ENCODE data around the gene EN2. TPM values are rescaled to one million over a fixed set of nuclear protein-coding genes. Genes with fewer than 3 reads are reported as not detected.

EN2 gene
- total and polyA plus RNA-seq, 10 of the 15 experiments (the other 5 are each of a cell fraction or from before 2014, with no cell fraction given): not detected

GRCh38 chr7:155455132-155455693 lies 2.7 kb upstream of the EN2 start:
- intact Hi-C loops (cut with micrococcal nuclease; ENCODE audit: unreplicated experiment): no loop called here
- FAIRE-seq (no peak), ATAC-seq (no peak)
- TF ChIP-seq, protein P1, sequence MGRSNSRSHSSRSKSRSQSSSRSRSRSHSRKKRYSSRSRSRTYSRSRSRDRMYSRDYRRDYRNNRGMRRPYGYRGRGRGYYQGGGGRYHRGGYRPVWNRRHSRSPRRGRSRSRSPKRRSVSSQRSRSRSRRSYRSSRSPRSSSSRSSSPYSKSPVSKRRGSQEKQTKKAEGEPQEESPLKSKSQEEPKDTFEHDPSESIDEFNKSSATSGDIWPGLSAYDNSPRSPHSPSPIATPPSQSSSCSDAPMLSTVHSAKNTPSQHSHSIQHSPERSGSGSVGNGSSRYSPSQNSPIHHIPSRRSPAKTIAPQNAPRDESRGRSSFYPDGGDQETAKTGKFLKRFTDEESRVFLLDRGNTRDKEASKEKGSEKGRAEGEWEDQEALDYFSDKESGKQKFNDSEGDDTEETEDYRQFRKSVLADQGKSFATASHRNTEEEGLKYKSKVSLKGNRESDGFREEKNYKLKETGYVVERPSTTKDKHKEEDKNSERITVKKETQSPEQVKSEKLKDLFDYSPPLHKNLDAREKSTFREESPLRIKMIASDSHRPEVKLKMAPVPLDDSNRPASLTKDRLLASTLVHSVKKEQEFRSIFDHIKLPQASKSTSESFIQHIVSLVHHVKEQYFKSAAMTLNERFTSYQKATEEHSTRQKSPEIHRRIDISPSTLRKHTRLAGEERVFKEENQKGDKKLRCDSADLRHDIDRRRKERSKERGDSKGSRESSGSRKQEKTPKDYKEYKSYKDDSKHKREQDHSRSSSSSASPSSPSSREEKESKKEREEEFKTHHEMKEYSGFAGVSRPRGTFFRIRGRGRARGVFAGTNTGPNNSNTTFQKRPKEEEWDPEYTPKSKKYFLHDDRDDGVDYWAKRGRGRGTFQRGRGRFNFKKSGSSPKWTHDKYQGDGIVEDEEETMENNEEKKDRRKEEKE (IDR thresholded peaks at IDR 0.05): no peak
- TF ChIP-seq HCFC1 (IDR thresholded peaks at IDR 0.05; ENCODE audit: low read length) (no peak), CBX5 (IDR thresholded peaks at IDR 0.05; ENCODE audit: low read depth) (no peak), NRF1 (conservative IDR thresholded peaks at IDR 0.05; ENCODE audit: low read depth, low read length) (no peak), TAF1 (IDR thresholded peaks at IDR 0.05; ENCODE audit: borderline replicate concordance, low read depth, low read length) (no peak), NBN (IDR thresholded peaks at IDR 0.05) (no peak), ZNF274 (IDR thresholded peaks at IDR 0.05; ENCODE audit: insufficient read depth, insufficient read length) (no peak), RELA (IDR thresholded peaks at IDR 0.05; ENCODE audit: borderline replicate concordance, partially characterized antibody) (no peak), CHD1 (IDR thresholded peaks at IDR 0.05; ENCODE audit: low read depth, low read length) (no peak), HDAC6 (IDR thresholded peaks at IDR 0.05; ENCODE audit: unreplicated experiment) (no peak), BACH1 (IDR thresholded peaks at IDR 0.05; ENCODE audit: borderline replicate concordance) (no peak), BHLHE40 (IDR thresholded peaks at IDR 0.05; ENCODE audit: borderline replicate concordance in 1 of 2, low read depth in 2 of 2, low read length in 1 of 2) (no peak), IKZF1 (conservative IDR thresholded peaks at IDR 0.05) (no peak), STAT1 (conservative IDR thresholded peaks at IDR 0.05) (no peak), CTCF (IDR thresholded peaks at IDR 0.05 in 2 of 3, conservative IDR thresholded peaks at IDR 0.05 in 1 of 3; ENCODE audit: control insufficient read depth in 2 of 3, extremely low read depth in 1 of 3, insufficient read depth in 1 of 3, low read depth in 3 of 3, low read length in 3 of 3) (no peak)
- TF ChIP-seq, protein P2, sequence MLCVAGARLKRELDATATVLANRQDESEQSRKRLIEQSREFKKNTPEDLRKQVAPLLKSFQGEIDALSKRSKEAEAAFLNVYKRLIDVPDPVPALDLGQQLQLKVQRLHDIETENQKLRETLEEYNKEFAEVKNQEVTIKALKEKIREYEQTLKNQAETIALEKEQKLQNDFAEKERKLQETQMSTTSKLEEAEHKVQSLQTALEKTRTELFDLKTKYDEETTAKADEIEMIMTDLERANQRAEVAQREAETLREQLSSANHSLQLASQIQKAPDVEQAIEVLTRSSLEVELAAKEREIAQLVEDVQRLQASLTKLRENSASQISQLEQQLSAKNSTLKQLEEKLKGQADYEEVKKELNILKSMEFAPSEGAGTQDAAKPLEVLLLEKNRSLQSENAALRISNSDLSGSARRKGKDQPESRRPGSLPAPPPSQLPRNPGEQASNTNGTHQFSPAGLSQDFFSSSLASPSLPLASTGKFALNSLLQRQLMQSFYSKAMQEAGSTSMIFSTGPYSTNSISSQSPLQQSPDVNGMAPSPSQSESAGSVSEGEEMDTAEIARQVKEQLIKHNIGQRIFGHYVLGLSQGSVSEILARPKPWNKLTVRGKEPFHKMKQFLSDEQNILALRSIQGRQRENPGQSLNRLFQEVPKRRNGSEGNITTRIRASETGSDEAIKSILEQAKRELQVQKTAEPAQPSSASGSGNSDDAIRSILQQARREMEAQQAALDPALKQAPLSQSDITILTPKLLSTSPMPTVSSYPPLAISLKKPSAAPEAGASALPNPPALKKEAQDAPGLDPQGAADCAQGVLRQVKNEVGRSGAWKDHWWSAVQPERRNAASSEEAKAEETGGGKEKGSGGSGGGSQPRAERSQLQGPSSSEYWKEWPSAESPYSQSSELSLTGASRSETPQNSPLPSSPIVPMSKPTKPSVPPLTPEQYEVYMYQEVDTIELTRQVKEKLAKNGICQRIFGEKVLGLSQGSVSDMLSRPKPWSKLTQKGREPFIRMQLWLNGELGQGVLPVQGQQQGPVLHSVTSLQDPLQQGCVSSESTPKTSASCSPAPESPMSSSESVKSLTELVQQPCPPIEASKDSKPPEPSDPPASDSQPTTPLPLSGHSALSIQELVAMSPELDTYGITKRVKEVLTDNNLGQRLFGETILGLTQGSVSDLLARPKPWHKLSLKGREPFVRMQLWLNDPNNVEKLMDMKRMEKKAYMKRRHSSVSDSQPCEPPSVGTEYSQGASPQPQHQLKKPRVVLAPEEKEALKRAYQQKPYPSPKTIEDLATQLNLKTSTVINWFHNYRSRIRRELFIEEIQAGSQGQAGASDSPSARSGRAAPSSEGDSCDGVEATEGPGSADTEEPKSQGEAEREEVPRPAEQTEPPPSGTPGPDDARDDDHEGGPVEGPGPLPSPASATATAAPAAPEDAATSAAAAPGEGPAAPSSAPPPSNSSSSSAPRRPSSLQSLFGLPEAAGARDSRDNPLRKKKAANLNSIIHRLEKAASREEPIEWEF (IDR thresholded peaks at IDR 0.05; ENCODE audit: insufficient replicate concordance, low read depth, low read length): no peak

More at GRCh38 chr7:155455132-155455693, 2.7 kb upstream of the EN2 start:
- ChIA-PET RAD21 (ENCODE audit: unreplicated experiment) (no interaction called here), POLR2A (no interaction called here), SMC1A (ENCODE audit: uncharacterized antibody, unreplicated experiment) (no interaction called here), CTCF (no interaction called here)
- in situ Hi-C loops (cut with MboI): no loop called here
- Histone ChIP-seq H3K4me1 (ENCODE audit: control insufficient read depth, insufficient read depth, low read length) (no peaks in the 10 kb centered on the region), H3K9ac (ENCODE audit: control insufficient read depth, insufficient read depth, low read length) (no peak overlapping the region), H2AFZ (ENCODE audit: control insufficient read depth, low read depth, low read length) (no peak overlapping the region), H3K36me3 (ENCODE audit: control insufficient read depth in 2 of 2, insufficient read depth in 2 of 2, low read length in 1 of 2) (no peaks in the 10 kb centered on the region), H3K4me3 (no peak overlapping the region), H4K20me1 (ENCODE audit: control insufficient read depth, insufficient read depth) (no peaks in the 10 kb centered on the region), H3K79me2 (ENCODE audit: control insufficient read depth, insufficient read depth, low read length) (no peaks in the 10 kb centered on the region), H3K9me3 (replicated peaks; ENCODE audit: control insufficient read depth, insufficient read depth, low read length) (no peaks in the 10 kb centered on the region; the same call in 2 of the 3 replicates), H3K27ac (ENCODE audit: control insufficient read depth, insufficient read depth) (no peak overlapping the region), H3K27me3 (replicated peaks in 1 of 2; ENCODE audit: control insufficient read depth in 2 of 2, insufficient read depth in 2 of 2, low read length in 1 of 2) (peaks cover 24 to 29% of the 10 kb centered on the region in 2 experiments), H3K4me2 (ENCODE audit: control insufficient read depth, insufficient read depth) (no peak overlapping the region)
- no TSS peak for BruUV-seq (replicated peaks)
- no peak for DNase-seq (ENCODE audit: low read depth, low spot score)
- WGBS (ENCODE audit: insufficient coverage, insufficient replicate concordance, low lambda C conversion rate, missing lambda C conversion rate): 21% methylated on average over 15 of the region's 15 CpGs
